EL (cell line): Measurements from ENCODE around the gene FLRT1.
A peak's percentile ranks its signal among the peaks of the same experiment; 100 is the strongest.

ENCODE experiments used
- DNase-seq: peaks from one replicate; pipeline ENCODE4 v3.0.0-alpha.2; 2016

Gene FLRT1

GRCh38 chr11:64007629-64008282 is 28.0 kb upstream of the FLRT1 start:
- DNase-seq: peak; percentile 46

GRCh38 chr11:64008283-64008913 is 27.3 kb upstream of the FLRT1 start:
- no peak for DNase-seq

- DNase-seq: no peak
These were observed 26.7 kb upstream of the FLRT1 start for GRCh38 chr11:64008914-64009633.

- no peak for DNase-seq
These were observed 26.0 kb upstream of the FLRT1 start for GRCh38 chr11:64009710-64010109.

- no peak for DNase-seq
These were observed 24.9 kb upstream of the FLRT1 start for GRCh38 chr11:64010783-64011182.

- DNase-seq: no peak
These were observed 24.4 kb upstream of the FLRT1 start for GRCh38 chr11:64011371-64011770.

- no peak for DNase-seq
These were observed 22.4 kb upstream of the FLRT1 start for GRCh38 chr11:64013141-64013896.

GRCh38 chr11:64014356-64014755 is 21.4 kb upstream of the FLRT1 start:
- DNase-seq: no peak

- no peak for DNase-seq
These were observed 20.2 kb upstream of the FLRT1 start for GRCh38 chr11:64015510-64015909.

GRCh38 chr11:64015935-64016845 is 19.5 kb upstream of the FLRT1 start:
- DNase-seq: no peak

GRCh38 chr11:64017945-64018224 is 17.8 kb upstream of the FLRT1 start:
- DNase-seq: no peak

- no peak for DNase-seq
These were observed 17.4 kb upstream of the FLRT1 start for GRCh38 chr11:64018310-64018709.

- DNase-seq: no peak
These were observed 16.4 kb upstream of the FLRT1 start for GRCh38 chr11:64019106-64020037.

- no peak for DNase-seq
These were observed 14.6 kb upstream of the FLRT1 start for GRCh38 chr11:64020976-64021756.

- no peak for DNase-seq
These were observed 14.0 kb upstream of the FLRT1 start for GRCh38 chr11:64021757-64022093.

GRCh38 chr11:64022125-64022784 is 13.5 kb upstream of the FLRT1 start:
- DNase-seq: no peak

GRCh38 chr11:64023712-64024710 is 11.7 kb upstream of the FLRT1 start:
- DNase-seq: no peak

GRCh38 chr11:64025205-64025604 is 10.5 kb upstream of the FLRT1 start:
- no peak for DNase-seq
